NCI-H226 (cell line): ENCODE measurements around the gene ODR4.
"Not testable (repeated sequence)": the region's sequence is repeated elsewhere in the genome, so short reads cannot be mapped to it uniquely, and the experiment has no call there.

Source experiments
- DNase-seq: peaks from one replicate; pipeline ENCODE4 v3.0.0-alpha.2; 2015

Gene ODR4

GRCh38 chr1:186375152-186375928, at the start of gene ODR4, which contains the start of gene TPR:
Gene ODR4 (plus strand): TSS chr1:186375838. CDS start chr1:186379786, 3,948 bp downstream.
Gene TPR (minus strand): TSS chr1:186375253. CDS start chr1:186375028, 225 bp downstream.
- peak; percentile 99 for DNase-seq

DNA sequence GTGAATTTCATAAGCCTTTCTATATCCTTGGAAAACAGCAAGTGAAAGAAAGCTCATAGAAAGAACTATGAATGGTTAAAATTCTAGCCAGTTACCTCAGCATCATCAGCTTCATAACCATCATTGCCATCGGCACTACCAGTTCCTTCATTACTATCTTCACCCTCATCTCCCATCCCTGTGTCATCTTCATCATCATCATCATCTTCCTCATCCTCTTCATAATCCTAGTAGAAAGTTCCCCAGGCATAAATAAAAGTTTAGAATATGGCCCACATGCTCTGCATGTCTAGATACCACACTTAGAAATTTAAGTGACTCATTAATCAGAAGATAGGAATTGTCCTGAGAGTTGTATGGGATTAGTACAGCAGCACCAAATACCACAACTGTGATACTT, 49.6 kb upstream of the ODR4 start:
- DNase-seq = no peak

DNA sequence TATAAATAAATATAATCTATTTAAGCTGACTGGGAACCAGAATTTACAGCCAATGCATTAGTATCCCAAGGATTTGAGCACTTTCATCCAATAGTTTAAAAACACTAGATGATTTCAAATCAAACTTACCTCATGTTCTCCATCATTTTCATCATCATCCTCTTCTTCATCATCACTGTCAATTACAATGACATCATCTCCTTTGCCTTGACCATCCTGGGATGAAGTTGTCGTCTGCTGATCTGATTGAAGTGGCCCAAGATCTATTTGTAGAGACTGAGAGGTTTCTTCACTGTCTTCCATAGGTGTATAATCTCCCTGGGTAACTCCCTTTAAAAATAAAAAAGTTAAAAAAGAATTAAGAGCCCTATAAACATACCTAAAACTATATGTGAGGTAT, 48.3 kb upstream of the ODR4 start:
- no peak for DNase-seq

DNA sequence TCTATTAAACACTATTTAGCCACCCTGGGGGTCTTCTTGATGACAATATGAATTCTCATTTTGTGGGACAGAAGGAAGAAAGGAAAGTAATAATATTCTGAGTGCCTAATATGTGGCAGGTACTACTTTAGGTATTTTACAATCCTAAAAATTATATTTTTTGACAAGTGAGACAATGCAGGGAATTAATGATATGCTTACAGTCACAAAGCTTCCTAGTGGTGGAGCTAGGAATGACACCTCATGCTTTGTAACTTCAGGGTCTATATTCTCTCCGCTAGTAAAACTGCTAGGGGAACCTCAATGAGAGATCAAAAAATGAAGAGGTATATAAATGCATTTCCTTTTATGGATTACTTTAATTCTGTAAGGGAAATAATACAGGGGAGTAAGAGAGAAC, 44.9 kb upstream of the ODR4 start:
- no peak for DNase-seq

- DNase-seq = no peak
Observed at GRCh38 chr1:186337554-186337953, 38.1 kb upstream of the ODR4 start.

GRCh38 chr1:186340772-186341171, 34.9 kb upstream of the ODR4 start:
- no peak for DNase-seq

GRCh38 chr1:186347837-186348691, 27.6 kb upstream of the ODR4 start:
- peak; percentile 34 for DNase-seq

- DNase-seq = peak; percentile 2
Observed at GRCh38 chr1:186374303-186375151, 1.1 kb upstream of the ODR4 start.

DNA sequence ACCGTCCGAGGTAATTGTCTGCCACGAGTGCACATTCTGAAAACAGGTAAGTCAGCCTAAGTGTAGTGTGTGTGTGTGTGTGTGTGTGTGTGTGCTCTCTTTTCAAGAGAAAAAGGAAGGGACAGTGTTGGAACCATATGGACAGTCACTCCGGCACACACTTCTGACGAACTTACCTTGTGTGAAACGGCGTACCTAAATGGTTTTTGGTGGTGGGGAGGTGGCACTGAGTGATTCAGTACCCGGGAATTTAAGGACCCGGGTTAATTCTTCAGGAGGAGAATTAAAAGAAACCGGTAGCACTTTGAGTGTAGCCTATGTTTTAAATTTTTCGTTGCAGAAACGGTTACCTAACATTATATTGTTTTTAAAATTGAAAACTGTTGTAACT, 286 bp downstream of the ODR4 start:
- no peak for DNase-seq

GRCh38 chr1:186386725-186387383, 11.2 kb downstream of the ODR4 start:
- no peak for DNase-seq

GRCh38 chr1:186390925-186391324, 15.3 kb downstream of the ODR4 start:
- DNase-seq = no peak

DNA sequence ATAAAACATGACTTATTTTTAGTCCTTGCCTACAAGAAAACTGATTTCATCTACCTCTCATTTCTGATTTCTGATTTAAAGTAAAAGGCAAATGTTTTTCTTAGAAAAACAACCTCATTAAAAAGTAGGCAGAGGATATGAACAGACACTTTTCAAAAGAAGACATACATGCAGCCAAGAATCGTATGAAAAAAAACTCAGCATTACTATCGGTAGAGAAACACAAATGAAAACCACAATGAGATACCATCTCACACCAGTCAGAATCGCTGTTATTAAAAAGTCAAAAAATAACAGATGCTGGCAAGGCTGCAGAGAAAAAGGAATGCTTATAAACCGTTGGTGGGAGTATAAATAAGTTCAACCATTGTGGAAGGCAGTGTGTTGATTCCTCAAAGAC, 16.2 kb downstream of the ODR4 start:
- no peak for DNase-seq

DNA sequence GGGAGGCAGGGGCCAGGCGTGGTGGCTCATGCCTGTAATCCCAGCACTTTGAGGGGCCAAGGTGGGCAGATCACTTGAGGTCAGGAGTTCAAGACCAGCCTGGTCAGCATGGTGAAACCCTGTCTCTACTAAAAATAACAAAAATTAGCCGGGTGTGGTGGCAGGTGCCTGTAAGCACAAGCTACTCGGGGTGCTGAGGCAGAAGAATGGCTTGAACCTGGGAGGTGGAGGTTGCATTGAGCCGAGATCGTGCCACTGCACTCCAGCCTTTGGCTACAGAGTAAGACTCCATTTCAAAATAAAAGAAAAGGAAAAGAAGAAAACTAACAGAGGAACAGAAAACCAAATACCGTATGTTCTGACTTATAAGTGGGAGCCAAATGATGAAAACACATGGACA, 17.1 kb downstream of the ODR4 start:
- not testable (repeated sequence) for DNase-seq

- not testable (repeated sequence) for DNase-seq
Observed at GRCh38 chr1:186401446-186401845, 25.8 kb downstream of the ODR4 start.

DNA sequence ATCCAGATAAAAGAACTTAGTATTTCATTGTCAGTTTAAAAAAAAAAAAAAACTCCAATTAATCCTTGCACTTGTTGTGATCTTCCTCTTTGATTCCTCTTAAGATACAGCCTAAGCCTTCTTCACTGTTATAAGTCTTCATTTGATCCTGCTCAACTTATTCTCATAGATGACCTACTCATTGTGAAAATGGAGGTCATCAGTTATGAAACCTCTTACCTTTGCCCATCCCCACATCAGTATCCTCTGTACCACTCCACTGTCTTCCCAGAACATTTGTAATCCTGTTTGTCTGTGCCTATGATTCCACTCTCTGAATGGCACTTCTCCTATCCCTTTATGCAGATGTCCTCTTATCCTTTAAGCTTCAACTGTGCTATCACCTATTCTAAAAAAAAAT, 28.0 kb downstream of the ODR4 start:
- DNase-seq = no peak

DNA sequence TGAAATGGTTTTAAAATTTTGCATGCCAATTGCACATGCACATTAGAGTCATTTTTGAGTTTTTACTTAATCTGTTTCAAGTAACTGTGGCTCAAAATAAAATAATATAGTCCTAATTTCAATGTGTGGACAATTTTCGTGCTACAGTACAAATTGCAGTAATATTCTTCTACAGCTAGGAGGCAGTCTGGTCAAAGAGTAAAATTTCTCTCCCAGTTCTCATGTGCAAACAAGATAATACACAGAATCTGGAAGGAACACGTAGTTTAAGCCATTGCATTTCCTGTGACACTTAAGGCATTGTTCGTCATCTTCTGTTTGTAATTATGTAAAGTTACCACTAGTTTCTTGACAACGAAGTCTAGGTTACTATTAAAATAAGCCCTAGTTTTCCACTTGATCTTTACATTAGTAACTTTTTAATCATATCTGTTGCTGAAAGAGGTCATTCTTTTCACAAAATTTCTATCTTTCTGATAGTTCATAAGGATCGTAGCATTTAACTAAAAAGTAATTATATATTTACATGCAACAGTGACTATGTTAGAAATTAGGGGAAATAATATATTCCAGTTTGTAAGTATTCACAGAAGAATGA, 28.9 kb downstream of the ODR4 start:
- DNase-seq = peak; percentile 3

- no peak for DNase-seq
Observed at GRCh38 chr1:186409091-186409490, 33.5 kb downstream of the ODR4 start.

GRCh38 chr1:186413319-186413718, 37.7 kb downstream of the ODR4 start:
- no peak for DNase-seq

DNA sequence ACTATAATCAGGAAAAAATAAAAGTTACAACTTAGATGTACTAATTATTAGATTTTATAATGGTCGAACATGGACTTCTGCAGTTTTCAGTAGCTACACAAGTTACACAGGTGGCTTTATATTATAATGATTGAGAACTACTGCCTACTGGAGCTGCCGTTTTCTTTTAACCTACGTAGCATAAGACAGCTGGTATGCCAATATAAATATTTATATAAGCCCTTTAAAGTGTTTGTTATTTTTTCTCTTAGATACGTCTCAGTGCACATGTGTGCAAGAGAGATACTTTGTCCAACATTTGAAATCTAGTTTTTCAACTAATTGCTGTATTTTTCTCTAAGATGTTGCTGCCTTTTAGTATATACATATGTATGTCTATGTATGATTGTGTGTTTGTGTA, 42.9 kb downstream of the ODR4 start:
- no peak for DNase-seq

GRCh38 chr1:186420311-186420710, 44.7 kb downstream of the ODR4 start:
- no peak for DNase-seq

DNA sequence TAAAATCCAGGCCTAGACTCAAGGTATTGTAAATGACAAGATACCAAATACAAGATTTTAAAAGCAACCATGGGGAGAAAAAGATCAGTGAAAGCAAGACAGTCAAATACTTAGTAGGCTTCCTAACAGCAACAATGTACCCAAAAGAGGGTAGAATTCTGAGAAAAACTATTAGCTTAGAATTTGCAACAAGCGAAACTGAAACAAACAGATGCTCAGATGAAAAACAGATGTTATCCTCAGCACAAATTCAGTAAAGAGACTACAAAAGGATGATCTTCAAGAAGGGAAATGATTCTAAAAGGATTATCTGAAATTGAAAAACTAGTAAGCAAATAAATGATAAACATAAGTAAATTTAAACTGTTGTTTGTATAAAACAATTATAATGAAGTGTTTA, 45.3 kb downstream of the ODR4 start:
- no peak for DNase-seq

GRCh38 chr1:186421446-186421845, 45.8 kb downstream of the ODR4 start:
- DNase-seq = no peak
